Skeletal muscle satellite cell (primary cell): ENCODE data around the gene PBXIP1.
"Not testable (repeated sequence)": the region's sequence is repeated elsewhere in the genome, so short reads cannot be mapped to it uniquely, and the experiment has no call there.

Experiments used
- H3K27me3 ChIP-seq: 2 replicates; pipeline ENCODE4 v1.7.0; 2013; ENCODE audit warnings: low read length; ENCODE audit not compliant: control insufficient read depth, insufficient read depth
- H3K36me3 ChIP-seq: 2 replicates; pipeline ENCODE4 v1.7.0; 2013; ENCODE audit warnings: mild to moderate bottlenecking, control low read depth, low read length; ENCODE audit not compliant: insufficient read depth
- H3K4me1 ChIP-seq: 2 replicates; pipeline ENCODE4 v1.7.0; 2013; ENCODE audit warnings: low read length; ENCODE audit not compliant: control insufficient read depth, insufficient read depth
- H3K4me2 ChIP-seq: 2 replicates; pipeline ENCODE4 v1.7.0; 2013; ENCODE audit warnings: mild to moderate bottlenecking, low read length
- H3K4me3 ChIP-seq: 2 replicates; pipeline ENCODE4 v1.7.0; 2013; ENCODE audit warnings: low read length
- H3K9ac ChIP-seq: 2 replicates; pipeline ENCODE4 v1.7.0; 2013; ENCODE audit warnings: mild to moderate bottlenecking, low read depth, low read length, moderate library complexity
- H3K9me3 ChIP-seq: replicated peaks from 2 replicates; pipeline ENCODE4 v1.7.0; 2013; ENCODE audit warnings: mild to moderate bottlenecking, control low read depth, low read length

The PBXIP1 gene

DNA sequence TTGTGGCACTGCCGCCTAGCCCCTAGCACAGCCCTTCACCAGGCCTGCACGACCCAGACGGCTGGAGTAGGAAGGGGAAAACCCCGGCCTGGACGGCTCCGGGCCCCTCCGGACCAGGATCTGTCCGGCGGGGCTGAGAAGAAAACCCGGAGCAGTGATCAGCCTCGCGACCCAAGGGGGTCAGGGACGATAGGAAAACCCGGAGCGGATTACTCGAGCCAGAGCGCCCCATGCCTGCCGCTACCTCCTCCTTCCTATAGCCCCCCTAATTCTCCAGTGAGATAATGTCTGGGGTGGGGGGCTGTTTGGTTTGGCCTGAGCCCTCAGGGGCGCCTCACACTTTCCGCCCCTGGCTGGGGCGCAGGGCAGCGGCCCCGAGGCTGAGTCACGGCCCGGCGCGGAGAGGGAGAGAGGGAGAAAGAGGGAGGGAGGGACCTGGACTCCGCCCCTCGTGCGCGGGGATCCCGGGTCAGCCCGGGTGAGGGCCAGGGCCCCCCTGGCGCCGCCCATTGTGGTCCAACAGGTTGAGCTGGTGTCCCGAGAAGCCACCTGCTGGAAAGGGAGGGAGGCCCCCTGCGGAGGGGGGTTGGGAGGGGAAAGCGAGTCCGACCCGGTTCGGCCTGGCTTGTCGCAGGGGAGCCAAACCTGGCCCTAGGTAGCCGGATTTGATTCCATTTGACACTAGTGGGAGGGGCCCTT lies 45.0 kb upstream of the PBXIP1 start:
- Histone ChIP-seq H3K4me1 (peaks cover 31% of the 10 kb centered on the region), H3K36me3 (peaks cover 2% of the 10 kb centered on the region), H3K27me3 (no peaks in the 10 kb centered on the region), H3K4me3 (peak overlapping the region; percentile 75), H3K4me2 (peak overlapping the region; percentile 95), H3K9me3 (no peaks in the 10 kb centered on the region), H3K9ac (peak overlapping the region; percentile 76)

GRCh38 chr1:155000411-155000725 lies 44.5 kb upstream of the PBXIP1 start:
- Histone ChIP-seq H3K4me1 (peaks cover 26% of the 10 kb centered on the region), H3K9ac (peak overlapping the region; percentile 76), H3K4me2 (peak overlapping the region; percentile 95), H3K4me3 (peak overlapping the region; percentile 75), H3K36me3 (no peaks in the 10 kb centered on the region), H3K9me3 (no peaks in the 10 kb centered on the region), H3K27me3 (no peaks in the 10 kb centered on the region)

- H3K4me2 ChIP-seq = peak overlapping the region; percentile 95
- H3K4me1 ChIP-seq = peaks cover 21% of the 10 kb centered on the region
- peak overlapping the region; percentile 62 for H3K9ac ChIP-seq
These were observed 43.9 kb upstream of the PBXIP1 start for GRCh38 chr1:154999571-155000410.

GRCh38 chr1:154998818-154999570 lies 43.1 kb upstream of the PBXIP1 start:
- Histone ChIP-seq H3K27me3 (no peaks in the 10 kb centered on the region), H3K4me2 (peak overlapping the region; percentile 95), H3K4me1 (peaks cover 13% of the 10 kb centered on the region), H3K36me3 (no peaks in the 10 kb centered on the region), H3K9me3 (no peaks in the 10 kb centered on the region), H3K4me3 (peak overlapping the region; percentile 50), H3K9ac (no peak overlapping the region)

More at GRCh38 chr1:154999571-155000410, 43.9 kb upstream of the PBXIP1 start:
- Histone ChIP-seq H3K36me3 (no peaks in the 10 kb centered on the region), H3K9me3 (no peaks in the 10 kb centered on the region), H3K4me3 (peak overlapping the region; percentile 75), H3K27me3 (no peaks in the 10 kb centered on the region)

- Histone ChIP-seq H3K36me3 (no peaks in the 10 kb centered on the region), H3K4me3 (no peak overlapping the region), H3K4me2 (no peak overlapping the region), H3K27me3 (no peaks in the 10 kb centered on the region), H3K4me1 (peaks cover 12% of the 10 kb centered on the region), H3K9ac (no peak overlapping the region), H3K9me3 (no peaks in the 10 kb centered on the region)
These were observed 42.4 kb upstream of the PBXIP1 start for GRCh38 chr1:154998201-154998780.

DNA sequence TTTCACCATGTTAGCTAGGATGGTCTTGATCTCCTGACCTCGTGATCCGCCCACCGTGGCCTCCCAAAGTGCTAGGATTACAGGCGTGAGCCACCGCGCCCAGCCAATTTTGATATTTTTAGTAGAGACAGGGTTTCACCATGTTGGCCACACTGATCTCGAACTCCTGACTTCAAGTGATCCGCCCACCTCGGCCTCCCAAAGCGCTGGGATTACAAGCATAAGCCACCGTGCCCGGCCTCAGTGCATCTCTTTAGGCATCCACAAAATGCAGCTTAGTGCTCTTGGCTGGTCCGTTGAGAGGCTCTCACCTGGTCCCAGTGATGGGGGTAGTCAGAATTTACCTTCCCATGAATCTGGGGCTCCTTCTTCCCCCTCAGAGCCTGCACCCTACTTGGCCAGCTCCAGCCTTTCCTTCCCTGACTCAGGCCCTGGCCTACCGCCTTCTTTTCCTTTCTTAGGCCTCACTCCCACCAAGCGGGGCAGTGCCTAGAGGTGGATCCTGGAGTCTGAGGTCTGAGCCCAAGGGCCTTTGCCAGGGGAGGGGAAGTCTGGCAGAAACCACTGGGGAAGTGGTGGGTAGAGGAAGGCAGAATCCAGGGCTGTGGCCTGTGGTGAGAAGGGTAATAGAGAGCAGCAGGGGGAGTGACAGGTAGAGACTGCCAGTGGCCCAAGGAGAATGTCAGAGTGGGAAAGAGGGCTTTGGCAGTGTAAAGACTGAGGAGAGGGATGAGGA lies 41.2 kb upstream of the PBXIP1 start:
- H3K9me3 ChIP-seq = no peaks in the 10 kb centered on the region

DNA sequence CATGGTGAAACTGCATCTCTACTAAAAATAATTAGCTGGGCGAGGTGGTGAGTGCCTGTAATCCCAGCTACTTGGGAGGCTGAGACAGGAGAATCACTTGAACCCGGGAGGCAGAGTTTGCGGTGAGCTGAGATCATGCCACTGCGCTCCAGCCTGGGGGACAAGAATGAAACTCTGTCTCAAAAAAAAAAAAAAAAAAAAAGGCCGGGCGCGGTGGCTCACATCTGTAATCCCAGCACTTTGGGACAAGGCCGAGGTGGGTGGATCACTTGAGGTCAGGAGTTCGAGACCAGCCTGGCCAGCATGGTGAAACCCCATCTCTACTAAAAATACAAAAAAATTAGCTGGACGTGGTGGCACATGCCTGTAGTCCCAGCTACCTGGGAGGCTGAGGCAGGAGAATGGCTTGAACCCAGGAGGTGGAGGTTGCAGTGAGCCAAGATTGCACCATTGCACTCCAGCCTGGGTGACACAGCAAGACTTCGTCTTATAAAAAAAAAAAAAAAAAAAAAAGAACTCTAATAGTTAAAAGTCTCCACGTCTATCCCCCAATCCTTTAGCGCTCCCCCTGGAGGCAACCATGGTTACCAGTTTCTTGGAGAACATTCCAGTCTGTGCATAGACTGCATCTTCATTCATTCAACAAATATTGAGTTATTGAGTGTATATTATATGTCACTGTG lies 39.5 kb upstream of the PBXIP1 start:
- peaks cover 12% of the 10 kb centered on the region for H3K4me1 ChIP-seq
- H3K27me3 ChIP-seq, H3K9me3 ChIP-seq, H3K4me3 ChIP-seq, H3K36me3 ChIP-seq, H3K4me2 ChIP-seq, H3K9ac ChIP-seq: not testable (repeated sequence)

More for the DNA sequence above, 41.2 kb upstream of the PBXIP1 start:
- H3K4me1 ChIP-seq = peaks cover 17% of the 10 kb centered on the region
- H3K36me3 ChIP-seq = no peaks in the 10 kb centered on the region
- H3K4me3 ChIP-seq = no peak overlapping the region
- no peak overlapping the region for H3K9ac ChIP-seq
- H3K4me2 ChIP-seq = no peak overlapping the region
- H3K27me3 ChIP-seq = no peaks in the 10 kb centered on the region

DNA sequence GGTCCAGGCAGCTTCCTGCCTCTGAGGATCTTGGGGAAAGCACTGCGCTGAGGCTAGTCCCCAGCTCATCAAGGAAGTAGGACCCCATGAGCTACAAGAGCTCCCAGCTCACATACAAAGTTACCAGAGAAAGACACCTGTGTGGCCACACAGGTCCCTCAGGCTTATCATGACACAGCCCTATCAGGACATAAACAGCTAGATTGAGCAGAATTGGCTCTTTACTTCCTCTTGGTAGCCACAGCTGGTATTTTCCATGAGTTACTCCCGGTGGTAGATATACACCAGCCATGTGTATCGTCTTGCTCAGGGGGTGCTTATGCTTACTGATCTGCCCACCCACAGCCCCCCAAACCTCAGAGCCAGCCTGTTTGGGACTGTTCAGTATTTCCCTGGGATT lies 38.7 kb upstream of the PBXIP1 start:
- Histone ChIP-seq H3K9ac (no peak overlapping the region), H3K27me3 (no peaks in the 10 kb centered on the region), H3K4me3 (no peak overlapping the region), H3K9me3 (no peaks in the 10 kb centered on the region), H3K36me3 (peaks cover 9% of the 10 kb centered on the region), H3K4me1 (peaks cover 6% of the 10 kb centered on the region), H3K4me2 (no peak overlapping the region)

GRCh38 chr1:154994269-154994587 lies 38.3 kb upstream of the PBXIP1 start:
- Histone ChIP-seq H3K4me3 (no peak overlapping the region), H3K4me2 (no peak overlapping the region), H3K27me3 (no peaks in the 10 kb centered on the region), H3K4me1 (peaks cover 4% of the 10 kb centered on the region), H3K9me3 (no peaks in the 10 kb centered on the region), H3K9ac (no peak overlapping the region), H3K36me3 (peaks cover 11% of the 10 kb centered on the region)

DNA sequence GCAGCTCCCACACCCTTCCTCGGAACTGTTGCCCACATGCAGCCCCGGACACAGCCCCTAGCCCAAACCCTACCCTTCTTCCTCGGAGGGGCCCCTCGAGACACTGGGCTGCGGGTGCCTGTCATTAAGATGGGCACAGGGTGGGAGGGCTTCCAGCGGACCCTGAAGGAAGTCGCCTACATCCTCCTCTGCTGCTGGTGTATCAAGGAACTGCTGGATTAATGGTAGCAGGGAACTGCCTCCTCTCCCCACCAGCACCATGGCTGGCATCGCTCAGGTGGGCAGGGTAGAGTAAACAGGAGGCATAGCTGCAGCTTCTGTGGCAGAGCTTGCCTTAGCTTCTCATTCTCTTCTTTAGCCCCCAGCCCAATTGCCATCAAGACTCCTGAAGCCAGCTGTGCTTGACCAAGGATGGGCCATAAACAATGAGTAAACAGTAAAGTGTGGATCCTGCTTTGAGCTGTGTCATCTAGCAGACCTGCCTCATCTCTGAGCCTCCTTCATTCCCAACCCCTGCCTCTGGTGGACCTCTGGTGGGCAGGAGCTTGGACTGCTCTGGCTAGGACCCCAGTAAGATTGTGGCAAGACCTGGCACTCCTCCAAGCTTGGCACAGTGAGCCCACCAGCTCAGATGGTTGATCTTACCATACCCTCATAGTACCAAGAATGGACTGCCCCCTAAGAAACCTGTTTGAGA lies 37.8 kb upstream of the PBXIP1 start, which contains the start of gene LENEP:
Gene LENEP (plus strand): TSS at position 15 of the 697 bp plus-strand sequence. CDS start 22 bp downstream, at position 37.
- Histone ChIP-seq H3K4me3 (no peak within 1 kb of the TSS), H3K4me2 (no peak within 1 kb of the TSS), H3K4me1 (peaks cover 4% of the 10 kb centered on the region), H3K9ac (no peak within 1 kb of the TSS), H3K27me3 (no peaks in the 10 kb centered on the region), H3K9me3 (no peaks in the 10 kb centered on the region), H3K36me3 (peaks cover 17% of the 10 kb centered on the region)
